HG03095 (cell line): ENCODE data around the gene TRPV4.

Source experiments
- ATAC-seq: cut with Tn5 transposase; IDR thresholded peaks from one replicate; pipeline ENCODE4 v1.9.1; 2021; ENCODE audit warnings: moderate library complexity; ENCODE audit not compliant: unreplicated experiment

The TRPV4 gene

GRCh38 chr12:109829667-109830066, 3.5 kb downstream of the TRPV4 start:
- no peak for ATAC-seq

GRCh38 chr12:109828754-109829511, 4.3 kb downstream of the TRPV4 start:
- ATAC-seq, result no peak

GRCh38 chr12:109827566-109828550, 5.3 kb downstream of the TRPV4 start:
- no peak for ATAC-seq

GRCh38 chr12:109827080-109827479, 6.1 kb downstream of the TRPV4 start:
- no peak for ATAC-seq

GRCh38 chr12:109824731-109825130, 8.5 kb downstream of the TRPV4 start:
- ATAC-seq, result no peak

- ATAC-seq, result no peak
Observed at GRCh38 chr12:109822951-109823411, 10.2 kb downstream of the TRPV4 start.

- no peak for ATAC-seq
Observed at GRCh38 chr12:109822416-109822815, 10.8 kb downstream of the TRPV4 start.

GRCh38 chr12:109821968-109822367, 11.2 kb downstream of the TRPV4 start:
- ATAC-seq, result no peak

- no peak for ATAC-seq
Observed at GRCh38 chr12:109820816-109821381, 12.3 kb downstream of the TRPV4 start.

- ATAC-seq, result no peak
Observed at GRCh38 chr12:109818905-109819500, 14.2 kb downstream of the TRPV4 start.

GRCh38 chr12:109818253-109818652, 14.9 kb downstream of the TRPV4 start:
- no peak for ATAC-seq

GRCh38 chr12:109817627-109818231, 15.5 kb downstream of the TRPV4 start:
- ATAC-seq, result no peak

- ATAC-seq, result no peak
Observed at GRCh38 chr12:109816870-109817269, 16.3 kb downstream of the TRPV4 start.

- ATAC-seq, result no peak
Observed at GRCh38 chr12:109815757-109816617, 17.2 kb downstream of the TRPV4 start.

GRCh38 chr12:109815225-109815624, 18.0 kb downstream of the TRPV4 start:
- ATAC-seq, result no peak

- no peak for ATAC-seq
Observed at GRCh38 chr12:109814600-109815150, 18.5 kb downstream of the TRPV4 start.

- no peak for ATAC-seq
Observed at GRCh38 chr12:109813810-109814416, 19.3 kb downstream of the TRPV4 start.

- ATAC-seq, result no peak
Observed at GRCh38 chr12:109811624-109811995, 21.6 kb downstream of the TRPV4 start.
